Nephron progenitor cell (in vitro differentiated cells): ENCODE results near the gene CDKN1A.
A peak's percentile ranks its signal among the peaks of the same experiment; 100 is the strongest.

Experiments
- DNase-seq: peaks from one replicate; pipeline ENCODE4 v3.0.0; 2021
- H3K27ac Mint-ChIP-seq: 2 replicates; pipeline ENCODE4 v1.8.0; 2021; ENCODE audit warnings: mild to moderate bottlenecking, moderate library complexity, mixed read lengths
- H3K27me3 Mint-ChIP-seq: 2 replicates; pipeline ENCODE4 v1.8.0; 2021; ENCODE audit warnings: mild to moderate bottlenecking, low read depth, mixed read lengths; ENCODE audit not compliant: poor library complexity
- H3K36me3 Mint-ChIP-seq: 2 replicates; pipeline ENCODE4 v1.8.0; 2021; ENCODE audit warnings: low read depth, mixed read lengths
- H3K4me1 Mint-ChIP-seq: 2 replicates; pipeline ENCODE4 v1.8.0; 2021; ENCODE audit warnings: mixed read lengths
- H3K4me3 Mint-ChIP-seq: 2 replicates; pipeline ENCODE4 v1.8.0; 2021; ENCODE audit warnings: mild to moderate bottlenecking, moderate library complexity, mixed read lengths
- H3K9me3 Mint-ChIP-seq: 2 replicates; pipeline ENCODE4 v1.8.0; 2021; ENCODE audit warnings: mild to moderate bottlenecking, moderate library complexity, mixed read lengths
- TF ChIP-seq, protein P1 (sequence below): fragments of 200-600 bp; sonication (generic); IDR thresholded peaks from 2 replicates; pipeline ENCODE4 v1.5.0; 2021; ENCODE audit warnings: antibody characterized with exemption

CDKN1A gene

DNA sequence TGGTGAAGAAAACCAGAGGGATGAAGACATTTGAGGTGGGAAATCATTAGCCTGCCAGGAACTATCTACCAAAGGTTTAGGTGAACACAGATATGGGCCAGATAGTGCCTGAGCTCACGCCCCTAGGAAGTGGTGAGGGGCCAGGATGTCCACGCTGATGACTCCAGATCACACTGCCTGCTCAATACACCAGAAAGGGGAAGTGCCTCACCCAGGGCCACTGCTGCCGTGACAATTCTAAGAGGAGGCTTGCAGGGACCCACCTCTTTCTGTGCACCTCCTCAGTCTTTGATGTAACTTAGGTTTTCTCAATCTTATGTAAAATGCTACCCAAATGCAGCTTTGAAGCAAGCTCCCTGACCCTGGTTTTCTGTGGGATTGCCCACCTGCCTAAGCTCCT is 13.7 kb downstream of the CDKN1A start:
- no peak overlapping the region for H3K27ac Mint-ChIP-seq

GRCh38 chr6:36692861-36693702 is 14.6 kb downstream of the CDKN1A start:
- TF ChIP-seq, protein P1, sequence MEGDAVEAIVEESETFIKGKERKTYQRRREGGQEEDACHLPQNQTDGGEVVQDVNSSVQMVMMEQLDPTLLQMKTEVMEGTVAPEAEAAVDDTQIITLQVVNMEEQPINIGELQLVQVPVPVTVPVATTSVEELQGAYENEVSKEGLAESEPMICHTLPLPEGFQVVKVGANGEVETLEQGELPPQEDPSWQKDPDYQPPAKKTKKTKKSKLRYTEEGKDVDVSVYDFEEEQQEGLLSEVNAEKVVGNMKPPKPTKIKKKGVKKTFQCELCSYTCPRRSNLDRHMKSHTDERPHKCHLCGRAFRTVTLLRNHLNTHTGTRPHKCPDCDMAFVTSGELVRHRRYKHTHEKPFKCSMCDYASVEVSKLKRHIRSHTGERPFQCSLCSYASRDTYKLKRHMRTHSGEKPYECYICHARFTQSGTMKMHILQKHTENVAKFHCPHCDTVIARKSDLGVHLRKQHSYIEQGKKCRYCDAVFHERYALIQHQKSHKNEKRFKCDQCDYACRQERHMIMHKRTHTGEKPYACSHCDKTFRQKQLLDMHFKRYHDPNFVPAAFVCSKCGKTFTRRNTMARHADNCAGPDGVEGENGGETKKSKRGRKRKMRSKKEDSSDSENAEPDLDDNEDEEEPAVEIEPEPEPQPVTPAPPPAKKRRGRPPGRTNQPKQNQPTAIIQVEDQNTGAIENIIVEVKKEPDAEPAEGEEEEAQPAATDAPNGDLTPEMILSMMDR, result no peak
- no peaks in the 10 kb centered on the region for H3K36me3 Mint-ChIP-seq
- no peak overlapping the region for H3K27ac Mint-ChIP-seq
- no peak for DNase-seq
- peaks cover 15% of the 10 kb centered on the region for H3K9me3 Mint-ChIP-seq
- peaks cover 11% of the 10 kb centered on the region for H3K27me3 Mint-ChIP-seq
- no peak overlapping the region for H3K4me3 Mint-ChIP-seq
- peaks cover 21% of the 10 kb centered on the region for H3K4me1 Mint-ChIP-seq

More for the DNA sequence above, 13.7 kb downstream of the CDKN1A start:
- Mint-ChIP-seq H3K9me3 (peaks cover 13% of the 10 kb centered on the region), H3K36me3 (peaks cover 4% of the 10 kb centered on the region), H3K4me1 (peaks cover 21% of the 10 kb centered on the region), H3K27me3 (peaks cover 7% of the 10 kb centered on the region), H3K4me3 (no peak overlapping the region)
- DNase-seq, result no peak
- TF ChIP-seq, protein P1, result no peak

DNA sequence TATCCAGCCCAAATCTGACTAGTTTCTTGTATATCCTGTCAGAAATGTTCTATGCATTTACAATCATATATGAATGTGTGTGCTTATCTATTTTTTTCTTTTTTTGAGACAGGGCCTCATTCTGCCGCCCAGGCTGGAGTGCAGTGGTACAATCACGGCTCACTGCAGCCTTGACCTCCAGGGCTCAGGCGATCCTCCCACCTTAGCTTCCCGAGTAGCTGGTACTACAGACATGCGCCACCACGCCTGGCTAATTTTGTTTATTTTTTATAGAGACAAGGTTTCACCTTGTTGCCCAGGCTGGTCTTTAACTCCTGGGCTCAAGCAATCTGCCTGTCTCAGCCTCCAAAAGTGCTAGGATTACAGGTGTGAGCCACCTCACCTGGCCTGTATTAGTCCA is 16.1 kb downstream of the CDKN1A start:
- H3K4me3 Mint-ChIP-seq, result no peak overlapping the region
- peak overlapping the region; percentile 11 for H3K27ac Mint-ChIP-seq
- H3K9me3 Mint-ChIP-seq, result peaks cover 15% of the 10 kb centered on the region
- DNase-seq, result no peak
- peaks cover 27% of the 10 kb centered on the region for H3K4me1 Mint-ChIP-seq
- no peaks in the 10 kb centered on the region for H3K36me3 Mint-ChIP-seq
- H3K27me3 Mint-ChIP-seq, result peaks cover 17% of the 10 kb centered on the region
- TF ChIP-seq, protein P1, result no peak

DNA sequence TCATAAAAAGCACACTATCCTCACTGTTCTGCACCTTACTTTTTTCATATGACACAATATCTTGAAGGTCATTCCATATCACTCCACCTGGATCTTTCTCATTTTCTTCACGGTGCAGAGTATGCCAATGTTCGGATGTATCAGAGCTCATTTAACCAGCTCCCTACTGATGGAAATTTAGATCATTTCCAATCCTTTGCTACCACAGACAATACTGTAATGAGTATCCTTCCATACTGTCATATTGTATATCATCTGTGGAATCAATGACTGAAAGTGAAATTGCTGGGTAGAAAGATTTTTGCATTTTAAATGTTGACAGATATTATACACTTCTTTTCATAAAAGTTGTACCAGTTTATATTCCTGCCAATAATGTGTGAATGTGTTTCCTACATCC is 16.9 kb downstream of the CDKN1A start:
- DNase-seq, result no peak
- no peak overlapping the region for H3K27ac Mint-ChIP-seq
- H3K4me3 Mint-ChIP-seq, result no peak overlapping the region
- H3K36me3 Mint-ChIP-seq, result no peaks in the 10 kb centered on the region
- TF ChIP-seq, protein P1, result no peak
- H3K9me3 Mint-ChIP-seq, result peaks cover 15% of the 10 kb centered on the region
- peaks cover 27% of the 10 kb centered on the region for H3K4me1 Mint-ChIP-seq
- peaks cover 17% of the 10 kb centered on the region for H3K27me3 Mint-ChIP-seq

DNA sequence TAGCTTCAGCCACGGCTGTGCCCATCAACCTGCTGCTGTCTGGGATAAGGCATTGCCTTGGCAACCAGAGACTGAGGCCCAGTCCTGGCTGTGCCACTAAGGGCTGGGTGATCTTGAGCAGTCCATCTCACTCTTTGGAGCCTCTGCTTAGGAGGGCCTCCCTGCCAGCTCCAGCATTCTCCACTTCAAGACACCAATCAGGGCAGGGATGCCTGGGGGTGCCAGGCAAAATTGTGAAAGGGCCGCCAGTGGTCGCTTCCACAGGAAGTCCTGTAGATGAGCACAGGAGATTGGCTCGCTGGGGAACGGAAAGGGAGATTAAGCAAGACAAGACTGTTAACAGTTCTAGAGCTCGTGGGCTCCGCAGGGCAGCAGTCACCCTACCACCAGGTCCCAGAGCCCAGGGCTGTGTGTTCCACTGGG is 19.0 kb downstream of the CDKN1A start, which contains the start of gene RAB44:
Gene RAB44 (plus strand): TSS at position 346 of the 423 bp plus-strand sequence. CDS start 6,410 bp downstream, outside the sequence.
- TF ChIP-seq, protein P1, result no peak
- H3K4me1 Mint-ChIP-seq, result peaks cover 34% of the 10 kb centered on the region
- H3K27me3 Mint-ChIP-seq, result peaks cover 17% of the 10 kb centered on the region
- peaks cover 6% of the 10 kb centered on the region for H3K9me3 Mint-ChIP-seq
- no peak for DNase-seq
- no peak within 1 kb of the TSS for H3K27ac Mint-ChIP-seq
- H3K36me3 Mint-ChIP-seq, result no peaks in the 10 kb centered on the region
- no peak within 1 kb of the TSS for H3K4me3 Mint-ChIP-seq
